ENCODE measurements around the gene KLHDC1.

DNA sequence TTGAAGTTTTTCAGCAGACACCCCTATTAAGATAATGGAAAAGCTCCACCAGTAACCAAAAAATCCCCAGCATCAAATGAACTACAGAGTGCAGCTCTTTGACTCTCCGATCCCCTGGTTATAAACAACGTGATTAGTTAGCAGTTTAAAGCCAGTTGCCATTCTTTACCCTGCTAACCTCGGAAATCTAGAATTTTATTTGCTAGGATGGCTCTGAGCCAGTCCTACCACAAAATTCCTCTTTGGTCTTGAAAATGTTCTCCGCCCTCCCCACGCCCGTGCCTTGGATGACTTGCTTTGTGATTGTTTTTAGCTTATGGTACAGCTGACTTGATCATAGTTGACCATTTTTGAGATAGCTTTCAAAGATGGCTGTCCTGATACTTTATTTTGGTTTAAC lies 76.3 kb downstream of the KLHDC1 start:
- TF ChIP-seq, protein P1, sequence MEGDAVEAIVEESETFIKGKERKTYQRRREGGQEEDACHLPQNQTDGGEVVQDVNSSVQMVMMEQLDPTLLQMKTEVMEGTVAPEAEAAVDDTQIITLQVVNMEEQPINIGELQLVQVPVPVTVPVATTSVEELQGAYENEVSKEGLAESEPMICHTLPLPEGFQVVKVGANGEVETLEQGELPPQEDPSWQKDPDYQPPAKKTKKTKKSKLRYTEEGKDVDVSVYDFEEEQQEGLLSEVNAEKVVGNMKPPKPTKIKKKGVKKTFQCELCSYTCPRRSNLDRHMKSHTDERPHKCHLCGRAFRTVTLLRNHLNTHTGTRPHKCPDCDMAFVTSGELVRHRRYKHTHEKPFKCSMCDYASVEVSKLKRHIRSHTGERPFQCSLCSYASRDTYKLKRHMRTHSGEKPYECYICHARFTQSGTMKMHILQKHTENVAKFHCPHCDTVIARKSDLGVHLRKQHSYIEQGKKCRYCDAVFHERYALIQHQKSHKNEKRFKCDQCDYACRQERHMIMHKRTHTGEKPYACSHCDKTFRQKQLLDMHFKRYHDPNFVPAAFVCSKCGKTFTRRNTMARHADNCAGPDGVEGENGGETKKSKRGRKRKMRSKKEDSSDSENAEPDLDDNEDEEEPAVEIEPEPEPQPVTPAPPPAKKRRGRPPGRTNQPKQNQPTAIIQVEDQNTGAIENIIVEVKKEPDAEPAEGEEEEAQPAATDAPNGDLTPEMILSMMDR (IDR thresholded peaks at IDR 0.05 in 8 of 11, conservative IDR thresholded peaks at IDR 0.05 in 3 of 11) = no peak
- no peak for TF ChIP-seq POLR2AphosphoS5 (IDR thresholded peaks at IDR 0.05)
